CD4-positive, alpha-beta T cell (primary cell): ENCODE measurements around the gene SEL1L. TPM values are rescaled to one million over a fixed set of nuclear protein-coding genes. Genes with fewer than 3 reads are reported as not detected.

ENCODE experiments used
- ATAC-seq: fragments of 200-7000 bp; cut with Tn5 transposase; one replicate; pipeline ENCODE4 v1.10.0; 2022; ENCODE audit warnings: mild to moderate bottlenecking; ENCODE audit not compliant: poor library complexity
- CTCF ChIA-PET: fragments of 350-600 bp; sonication (Branson Sonifier 250); formaldehyde crosslinking; loops from one replicate; lab custom pipeline; 2021; ENCODE audit warnings: antibody characterized with exemption, inconsistent platforms; lab: Charles Lee
- POLR2A ChIA-PET: fragments of 350-600 bp; sonication (Branson Sonifier 250); formaldehyde crosslinking; loops from one replicate; lab custom pipeline; 2021; ENCODE audit warnings: antibody characterized with exemption, inconsistent platforms; lab: Charles Lee
- DNase-seq, 14 experiments: peaks; one replicate each; pipeline ENCODE4 v3.0.0-alpha.2; 2013 to 2020; ENCODE audit warnings: mixed read lengths in 2 of 14
- H3K27ac ChIP-seq, 2 donors: one replicate each; pipeline versions ENCODE4 v1.5.1 to v1.7.0; 2013; ENCODE audit warnings: low read length in 2 of 2, low read depth in 1 of 2, mild to moderate bottlenecking in 1 of 2
- H3K27me3 ChIP-seq, 2 experiments: 1 replicate in 1 of 2; 2 replicates in 1 of 2; pipeline versions ENCODE4 v1.6.1 to v1.7.0; 2013; ENCODE audit warnings: low read length in 2 of 2, control low read depth in 1 of 2, mild to moderate bottlenecking in 1 of 2, moderate library complexity in 1 of 2; ENCODE audit not compliant: insufficient read depth in 2 of 2, control insufficient read depth in 1 of 2
- H3K36me3 ChIP-seq: one replicate; pipeline ENCODE4 v1.6.1; 2013; ENCODE audit warnings: low read length, control low read depth; ENCODE audit not compliant: insufficient read depth
- H3K4me1 ChIP-seq: one replicate; pipeline ENCODE4 v1.6.1; 2013; ENCODE audit warnings: low read length, control low read depth; ENCODE audit not compliant: insufficient read depth
- H3K4me3 ChIP-seq: one replicate; pipeline ENCODE4 v1.5.1; 2013; ENCODE audit warnings: mild to moderate bottlenecking, low read length, moderate library complexity
- H3K9me3 ChIP-seq, 2 experiments: 1 replicate in 1 of 2; 2 replicates in 1 of 2; pipeline versions ENCODE4 v1.6.1 to v1.7.0; 2013; ENCODE audit warnings: low read length in 2 of 2, mild to moderate bottlenecking in 2 of 2, control low read depth in 1 of 2, moderate library complexity in 1 of 2; ENCODE audit not compliant: control insufficient read depth in 1 of 2, insufficient read depth in 1 of 2
- H3K27ac Mint-ChIP-seq: one replicate; pipeline ENCODE4 v1.8.0; 2020; ENCODE audit warnings: mixed read lengths
- H3K27me3 Mint-ChIP-seq: one replicate; pipeline ENCODE4 v1.8.0; 2021; ENCODE audit warnings: mixed read lengths
- H3K36me3 Mint-ChIP-seq: one replicate; pipeline ENCODE4 v1.8.0; 2021; ENCODE audit warnings: low read depth, mixed read lengths
- H3K4me1 Mint-ChIP-seq: one replicate; pipeline ENCODE4 v1.8.0; 2021; ENCODE audit warnings: low read depth, mixed read lengths
- H3K4me3 Mint-ChIP-seq: one replicate; pipeline ENCODE4 v1.8.0; 2020; ENCODE audit warnings: mild to moderate bottlenecking, mixed read lengths
- H3K9me3 Mint-ChIP-seq: one replicate; pipeline ENCODE4 v1.8.0; 2020; ENCODE audit warnings: mixed read lengths
- CTCF ChIP-seq: fragments of 200-600 bp; IDR thresholded peaks from one replicate; pipeline ENCODE4 v1.8.0; 2022; ENCODE audit warnings: antibody characterized with exemption, mild to moderate bottlenecking
- intact Hi-C, 2 experiments: fragments of 100-400 bp; cut with DNase I in 1 of 2; cut with micrococcal nuclease in 1 of 2; formaldehyde crosslinking; loops; one replicate each; pipeline versions ENCODE4 v1.15.1 to v1.9.0; 2023 to 2025; cut with DNase I, micrococcal nuclease
- total RNA-seq, 174 experiments: library from RNA in 2 of 174; stranded (reverse) in 2 of 174; gene quantifications; one replicate each; pipeline ENCODE4 v1.2.3 and lab custom pipeline; 2021 to 2026

SEL1L gene
- total RNA-seq, 2 experiments from 2014 or later: 40.6 to 46.4 TPM

- ATAC-seq (no peak), DNase-seq (no peak)
- H3K36me3 ChIP-seq: no peaks in the 10 kb centered on the region
- peaks cover 32% of the 10 kb centered on the region for H3K27me3 Mint-ChIP-seq
- no peak overlapping the region for H3K4me3 Mint-ChIP-seq
- no peak overlapping the region for H3K4me3 ChIP-seq
- H3K27me3 ChIP-seq: peaks cover 8 to 12% of the 10 kb centered on the region in 2 experiments
- intact Hi-C loops: no loop called here
- H3K4me1 Mint-ChIP-seq: no peaks in the 10 kb centered on the region
- CTCF ChIA-PET: no interaction called here
- peaks cover 0 to 5% of the 10 kb centered on the region in 2 experiments for H3K9me3 ChIP-seq
- H3K4me1 ChIP-seq: no peaks in the 10 kb centered on the region
- no peak overlapping the region for H3K27ac ChIP-seq
- H3K9me3 Mint-ChIP-seq: no peaks in the 10 kb centered on the region
- POLR2A ChIA-PET: no interaction called here
- no peaks in the 10 kb centered on the region for H3K36me3 Mint-ChIP-seq
- TF ChIP-seq CTCF: no peak
- no peak overlapping the region for H3K27ac Mint-ChIP-seq
Observed at GRCh38 chr14:81447021-81447764, 86.5 kb downstream of the SEL1L start.

- intact Hi-C loops: no loop called here
- Mint-ChIP-seq H3K27ac (no peak overlapping the region), H3K9me3 (no peaks in the 10 kb centered on the region), H3K27me3 (peaks cover 37% of the 10 kb centered on the region), H3K4me1 (no peaks in the 10 kb centered on the region), H3K36me3 (no peaks in the 10 kb centered on the region), H3K4me3 (no peak overlapping the region)
- ATAC-seq (no peak), DNase-seq (no peak)
- no peak overlapping the region for H3K27ac ChIP-seq
- H3K4me1 ChIP-seq: no peaks in the 10 kb centered on the region
- ChIA-PET CTCF (no interaction called here), POLR2A (no interaction called here)
- peaks cover 8 to 18% of the 10 kb centered on the region in 2 experiments for H3K27me3 ChIP-seq
- no peak for TF ChIP-seq CTCF
- H3K4me3 ChIP-seq: no peak overlapping the region
- peaks cover 0 to 5% of the 10 kb centered on the region in 2 experiments for H3K9me3 ChIP-seq
- H3K36me3 ChIP-seq: no peaks in the 10 kb centered on the region
Observed at GRCh38 chr14:81446279-81447007, 87.2 kb downstream of the SEL1L start.

- no peak overlapping the region for H3K27ac ChIP-seq
- Mint-ChIP-seq H3K27me3 (peaks cover 64% of the 10 kb centered on the region), H3K4me3 (no peak overlapping the region), H3K4me1 (peaks cover 8% of the 10 kb centered on the region), H3K9me3 (no peaks in the 10 kb centered on the region), H3K27ac (no peak overlapping the region), H3K36me3 (no peaks in the 10 kb centered on the region)
- H3K9me3 ChIP-seq: no peaks in the 10 kb centered on the region
- no peak for DNase-seq
- no peak overlapping the region for H3K4me3 ChIP-seq
- ChIA-PET POLR2A (no interaction called here), CTCF (no interaction called here)
- H3K36me3 ChIP-seq: no peaks in the 10 kb centered on the region
- peaks cover 2% of the 10 kb centered on the region for H3K4me1 ChIP-seq
- intact Hi-C loops: no loop called here
- ATAC-seq: no peak
- H3K27me3 ChIP-seq: peaks cover 32 to 43% of the 10 kb centered on the region in 2 experiments
- no peak for TF ChIP-seq CTCF
Observed at GRCh38 chr14:81441626-81442134, 92.0 kb downstream of the SEL1L start.
